Right renal pelvis (tissue), 4 donors: Measurements from ENCODE around the gene PSMG3. TPM values are rescaled to one million over a fixed set of nuclear protein-coding genes. Genes with fewer than 3 reads are reported as not detected.

Source experiments
- DNase-seq, 4 donors: peaks; one replicate each; pipeline ENCODE4 v3.0.0-alpha.2; 2013; ENCODE audit warnings: low read depth in 4 of 4, low spot score in 3 of 4, missing footprints in 1 of 4
- polyA plus RNA-seq, 4 donors: library from polyadenylated mRNA; unstranded; fragments of 120-200 nt; gene quantifications; one replicate each; pipeline ENCODE4 v1.2.1, GENCODE V29; 2013; ENCODE audit not compliant: insufficient read length in 4 of 4

PSMG3 gene
- polyA plus RNA-seq, 4 donors = 31.2 to 35.3 (median 33.0) TPM

GRCh38 chr7:1580422-1581030, 10.7 kb upstream of the PSMG3 start:
- no peak for DNase-seq

GRCh38 chr7:1579481-1580421, 9.9 kb upstream of the PSMG3 start:
- DNase-seq = peak in 2 of 4 donors; percentile 39 to 43

GRCh38 chr7:1578513-1578912, 8.7 kb upstream of the PSMG3 start:
- no peak for DNase-seq

- no peak for DNase-seq
Measured at GRCh38 chr7:1576521-1577253, 6.9 kb upstream of the PSMG3 start.

GRCh38 chr7:1575809-1576208, 6.0 kb upstream of the PSMG3 start:
- DNase-seq = no peak

- no peak for DNase-seq
Measured at GRCh38 chr7:1572111-1572822, 2.4 kb upstream of the PSMG3 start.

- DNase-seq = no peak
Measured at GRCh38 chr7:1569440-1569832, 396 bp downstream of the PSMG3 start.

- DNase-seq = no peak
Measured at GRCh38 chr7:1569016-1569415, 816 bp downstream of the PSMG3 start.

- DNase-seq = no peak
Measured at GRCh38 chr7:1567896-1568510, 1.8 kb downstream of the PSMG3 start.

- peak in 1 of 4 donors; percentile 40 for DNase-seq
Measured at GRCh38 chr7:1567049-1567771, 2.6 kb downstream of the PSMG3 start.

GRCh38 chr7:1566687-1567048, 3.2 kb downstream of the PSMG3 start:
- DNase-seq = no peak

GRCh38 chr7:1564603-1565022, 5.2 kb downstream of the PSMG3 start:
- DNase-seq = no peak

GRCh38 chr7:1563981-1564602, 5.7 kb downstream of the PSMG3 start:
- DNase-seq = no peak

GRCh38 chr7:1562597-1563051, 7.2 kb downstream of the PSMG3 start:
- no peak for DNase-seq

- DNase-seq = no peak
Measured at GRCh38 chr7:1562116-1562515, 7.7 kb downstream of the PSMG3 start.

GRCh38 chr7:1561036-1561940, 8.5 kb downstream of the PSMG3 start:
- DNase-seq = no peak

GRCh38 chr7:1560620-1561031, 9.2 kb downstream of the PSMG3 start:
- no peak for DNase-seq
